ENCODE results near the gene CD40. TPM values are rescaled to one million over a fixed set of nuclear protein-coding genes. Genes with fewer than 3 reads are reported as not detected.

Gene CD40
- total RNA-seq, 1 donor from 2014 or later: 3.7 TPM

GRCh38 chr20:46175127-46175494 lies 57.0 kb downstream of the CD40 start:
- Histone ChIP-seq H3K4me3 (ENCODE audit: low read length in 3 of 3) (no peak overlapping the region), H3K36me3 (ENCODE audit: control insufficient read depth in 3 of 3, insufficient read depth in 3 of 3, low read length in 3 of 3) (no peaks in the 10 kb centered on the region), H3K4me1 (ENCODE audit: control insufficient read depth in 3 of 3, insufficient read depth in 3 of 3, low read length in 3 of 3) (peaks cover 0 to 3% (median 0%) of the 10 kb centered on the region in 3 donors), H3K9me3 (ENCODE audit: control insufficient read depth in 3 of 3, low read length in 3 of 3) (no peaks in the 10 kb centered on the region), H3K9ac (ENCODE audit: low read depth in 1 of 3, low read length in 3 of 3) (no peak overlapping the region), H3K27ac (ENCODE audit: low read depth, low read length) (no peak overlapping the region), H3K27me3 (ENCODE audit: control insufficient read depth in 3 of 3, insufficient read depth in 3 of 3, low read length in 3 of 3) (peaks cover 48 to 77% (median 65%) of the 10 kb centered on the region in 3 donors)

DNA sequence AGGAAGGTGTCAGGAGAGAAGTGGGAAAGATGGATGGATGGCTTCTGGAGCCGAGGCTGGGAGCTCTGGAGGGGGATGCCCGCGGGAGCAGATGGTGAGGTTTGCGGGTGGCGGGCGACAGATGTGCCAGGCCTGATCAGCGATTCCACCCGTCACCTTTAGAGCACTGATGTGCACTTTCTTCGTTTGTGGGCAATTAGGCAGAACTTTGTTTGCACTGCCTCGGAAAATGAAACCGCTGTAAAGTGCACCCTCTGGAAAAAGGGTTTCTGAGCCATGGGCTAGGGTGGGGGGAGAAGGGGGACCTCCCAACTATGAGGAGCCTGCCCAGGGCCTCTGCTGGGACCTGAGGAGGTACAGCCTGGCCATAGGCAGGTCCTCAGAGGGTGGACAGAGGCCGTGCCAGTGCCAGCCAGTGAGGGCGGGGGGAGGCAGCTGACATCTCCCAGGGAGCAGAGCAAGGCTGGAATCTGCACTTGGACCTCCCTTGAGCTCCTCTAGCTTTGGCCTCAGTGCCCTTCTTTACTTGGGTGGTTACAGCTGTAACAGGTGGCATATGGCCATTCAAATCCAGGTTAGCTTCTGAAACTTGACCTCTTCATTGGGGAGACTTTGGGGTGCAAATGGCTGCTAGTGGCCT lies 58.7 kb downstream of the CD40 start:
- Histone ChIP-seq H3K36me3 (ENCODE audit: control insufficient read depth in 3 of 3, insufficient read depth in 3 of 3, low read length in 3 of 3) (no peaks in the 10 kb centered on the region), H3K9ac (ENCODE audit: low read depth in 1 of 3, low read length in 3 of 3) (no peak overlapping the region), H3K4me1 (ENCODE audit: control insufficient read depth in 3 of 3, insufficient read depth in 3 of 3, low read length in 3 of 3) (no peaks in the 10 kb centered on the region), H3K9me3 (ENCODE audit: control insufficient read depth in 3 of 3, low read length in 3 of 3) (no peaks in the 10 kb centered on the region), H3K27me3 (ENCODE audit: control insufficient read depth in 3 of 3, insufficient read depth in 3 of 3, low read length in 3 of 3) (peaks cover 48 to 79% (median 60%) of the 10 kb centered on the region in 3 donors), H3K27ac (ENCODE audit: low read depth, low read length) (no peak overlapping the region), H3K4me3 (ENCODE audit: low read length in 3 of 3) (no peak overlapping the region)

- Histone ChIP-seq H3K9me3 (ENCODE audit: control insufficient read depth in 3 of 3, low read length in 3 of 3) (no peaks in the 10 kb centered on the region), H3K27ac (ENCODE audit: low read depth, low read length) (no peak overlapping the region), H3K36me3 (ENCODE audit: control insufficient read depth in 3 of 3, insufficient read depth in 3 of 3, low read length in 3 of 3) (no peaks in the 10 kb centered on the region), H3K9ac (ENCODE audit: low read depth in 1 of 3, low read length in 3 of 3) (no peak overlapping the region), H3K4me3 (ENCODE audit: low read length in 3 of 3) (no peak overlapping the region), H3K4me1 (ENCODE audit: control insufficient read depth in 3 of 3, insufficient read depth in 3 of 3, low read length in 3 of 3) (no peaks in the 10 kb centered on the region), H3K27me3 (ENCODE audit: control insufficient read depth in 3 of 3, insufficient read depth in 3 of 3, low read length in 3 of 3) (peaks cover 42 to 70% (median 55%) of the 10 kb centered on the region in 3 donors)
Observed at GRCh38 chr20:46177768-46178167, 59.7 kb downstream of the CD40 start.

DNA sequence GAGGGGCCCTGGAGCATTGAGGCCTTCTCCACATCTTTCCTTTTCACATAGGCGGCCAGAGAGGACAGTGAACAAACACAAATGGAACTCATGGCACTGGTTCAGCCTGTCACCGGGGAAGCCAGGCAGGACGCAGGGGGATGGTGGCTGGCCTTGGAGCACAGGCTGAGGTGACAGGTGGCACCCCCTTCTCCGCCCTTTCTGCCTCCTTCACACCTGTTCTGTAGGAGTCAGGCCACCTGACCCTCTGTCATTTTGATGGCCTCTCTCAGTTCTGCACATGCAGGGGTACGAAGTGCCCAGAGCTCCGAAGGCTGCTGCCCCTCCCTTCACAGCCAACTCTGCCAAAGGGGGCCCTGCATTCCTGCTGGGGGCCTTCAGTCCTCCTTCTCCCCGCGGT lies 60.8 kb downstream of the CD40 start:
- no peak overlapping the region for H3K9ac ChIP-seq (ENCODE audit: low read depth in 1 of 3, low read length in 3 of 3)
- no peak overlapping the region for H3K27ac ChIP-seq (ENCODE audit: low read depth, low read length)
- H3K36me3 ChIP-seq (ENCODE audit: control insufficient read depth in 3 of 3, insufficient read depth in 3 of 3, low read length in 3 of 3): no peaks in the 10 kb centered on the region
- no peak overlapping the region for H3K4me3 ChIP-seq (ENCODE audit: low read length in 3 of 3)
- no peaks in the 10 kb centered on the region for H3K9me3 ChIP-seq (ENCODE audit: control insufficient read depth in 3 of 3, low read length in 3 of 3)
- no peaks in the 10 kb centered on the region for H3K4me1 ChIP-seq (ENCODE audit: control insufficient read depth in 3 of 3, insufficient read depth in 3 of 3, low read length in 3 of 3)
- peaks cover 30 to 65% (median 45%) of the 10 kb centered on the region in 3 donors for H3K27me3 ChIP-seq (ENCODE audit: control insufficient read depth in 3 of 3, insufficient read depth in 3 of 3, low read length in 3 of 3)

Other genes starting within 250 kb of the CD40 start
- 3.1 TPM for gene ZSWIM1, start 237.1 kb upstream of the CD40 start, total RNA-seq
- gene SPATA25, start 230.7 kb upstream of the CD40 start, total RNA-seq: 2.6 TPM
- gene NEURL2, start 227.1 kb upstream of the CD40 start, total RNA-seq: 13.0 TPM
- 23.0 TPM for gene CTSA, start 227.0 kb upstream of the CD40 start, total RNA-seq
- 38.1 TPM for gene PLTP, start 206.2 kb upstream of the CD40 start, total RNA-seq
- 7.3 TPM for gene PCIF1, start 183.6 kb upstream of the CD40 start, total RNA-seq
- gene ZNF335, start 146.1 kb upstream of the CD40 start, total RNA-seq: 6.3 TPM
- gene MMP9, start 109.4 kb upstream of the CD40 start, total RNA-seq: 0.52 TPM
- not detected for gene SLC12A5, start 89.1 kb upstream of the CD40 start, total RNA-seq
- 10.4 TPM for gene NCOA5, start 28.4 kb upstream of the CD40 start, total RNA-seq
- gene CDH22, start 190.2 kb downstream of the CD40 start, total RNA-seq: 0.52 TPM